Astrocyte (in vitro differentiated cells and primary cell): ENCODE measurements around the gene RIPOR3. TPM values are rescaled to one million over a fixed set of nuclear protein-coding genes. Genes with fewer than 3 reads are reported as not detected.

Experiments used
- DNase-seq: peaks from one replicate; pipeline ENCODE4 v3.0.0-alpha.2; 2010; ENCODE audit warnings: low read depth
- FAIRE-seq: peaks from 2 replicates; lab custom pipeline; 2011; peaks lifted over from hg19 to GRCh38; lab: Jason Lieb, UNC
- H2AFZ ChIP-seq: 2 replicates; pipeline ENCODE4 v1.6.0; 2012; ENCODE audit warnings: low read depth, low read length, inconsistent platforms
- H3K27ac ChIP-seq: 2 replicates; pipeline ENCODE4 v1.5.1; 2011; ENCODE audit warnings: low read depth, low read length, inconsistent platforms
- H3K27me3 ChIP-seq: 2 replicates; pipeline ENCODE4 v1.6.0; 2011; ENCODE audit warnings: low read length, inconsistent platforms; ENCODE audit not compliant: insufficient read depth
- H3K36me3 ChIP-seq: 2 replicates; pipeline ENCODE4 v1.5.1; 2011; ENCODE audit warnings: low read length, inconsistent platforms; ENCODE audit not compliant: insufficient read depth
- H3K4me1 ChIP-seq: 2 replicates; pipeline ENCODE4 v1.5.1; 2011; ENCODE audit warnings: low read length, inconsistent platforms; ENCODE audit not compliant: insufficient read depth
- H3K4me2 ChIP-seq: 2 replicates; pipeline ENCODE4 v1.6.0; 2012; ENCODE audit warnings: low read length, inconsistent platforms
- H3K4me3 ChIP-seq: 2 replicates; pipeline ENCODE4 v1.5.1; 2011; ENCODE audit warnings: low read depth, mild to moderate bottlenecking, low read length, inconsistent platforms; ENCODE audit not compliant: insufficient read depth
- H3K79me2 ChIP-seq: 2 replicates; pipeline ENCODE4 v1.6.0; 2012; ENCODE audit warnings: mild to moderate bottlenecking, low read length, inconsistent platforms; ENCODE audit not compliant: insufficient read depth
- H3K9ac ChIP-seq: 2 replicates; pipeline ENCODE4 v1.6.0; 2012; ENCODE audit warnings: mild to moderate bottlenecking, low read length, inconsistent platforms
- H3K9me3 ChIP-seq: 2 replicates; pipeline ENCODE4 v1.5.1; 2012; ENCODE audit warnings: low read depth, mild to moderate bottlenecking, low read length, inconsistent platforms; ENCODE audit not compliant: insufficient read depth
- H4K20me1 ChIP-seq: 2 replicates; pipeline ENCODE4 v1.6.0; 2012; ENCODE audit warnings: low read length, inconsistent platforms; ENCODE audit not compliant: insufficient read depth
- H3K27ac Mint-ChIP-seq: one replicate; pipeline ENCODE4 v1.8.0; 2021; ENCODE audit warnings: mild to moderate bottlenecking, mixed read lengths; ENCODE audit not compliant: unreplicated experiment
- H3K27me3 Mint-ChIP-seq: one replicate; pipeline ENCODE4 v1.8.0; 2021; ENCODE audit warnings: low read depth, mixed read lengths; ENCODE audit not compliant: unreplicated experiment
- H3K36me3 Mint-ChIP-seq: one replicate; pipeline ENCODE4 v1.8.0; 2021; ENCODE audit warnings: low read depth, mixed read lengths; ENCODE audit not compliant: unreplicated experiment
- H3K4me1 Mint-ChIP-seq: one replicate; pipeline ENCODE4 v1.8.0; 2021; ENCODE audit warnings: low read depth, mixed read lengths; ENCODE audit not compliant: unreplicated experiment
- H3K4me3 Mint-ChIP-seq: one replicate; pipeline ENCODE4 v1.8.0; 2021; ENCODE audit warnings: mild to moderate bottlenecking, moderate library complexity, mixed read lengths; ENCODE audit not compliant: unreplicated experiment
- H3K9me3 Mint-ChIP-seq: one replicate; pipeline ENCODE4 v1.8.0; 2021; ENCODE audit warnings: mild to moderate bottlenecking, mixed read lengths; ENCODE audit not compliant: unreplicated experiment
- CTCF ChIP-seq: IDR thresholded peaks from 2 replicates; pipeline ENCODE4 v1.5.1; 2011; ENCODE audit warnings: low read depth, mild to moderate bottlenecking, inconsistent platforms, low read length, moderate library complexity; ENCODE audit not compliant: insufficient read depth
- EZH2 ChIP-seq: IDR thresholded peaks from 2 replicates; pipeline ENCODE4 v1.6.1; 2012; ENCODE audit warnings: mild to moderate bottlenecking, low read length, inconsistent platforms; ENCODE audit not compliant: insufficient read depth
- total RNA-seq: library from RNA; stranded (reverse); gene quantifications from 2 replicates; pipeline ENCODE4 v1.2.1, GENCODE V29; 2021

Gene RIPOR3
- total RNA-seq, 1 donor from 2014 or later: 0.39 TPM

- FAIRE-seq (no peak), DNase-seq (no peak)
- Histone ChIP-seq H3K4me1 (peaks cover 8% of the 10 kb centered on the region), H4K20me1 (peaks cover 29% of the 10 kb centered on the region), H3K36me3 (peaks cover 2% of the 10 kb centered on the region), H3K27ac (no peak overlapping the region), H3K9me3 (no peaks in the 10 kb centered on the region), H3K4me3 (no peak overlapping the region), H3K4me2 (no peak overlapping the region), H2AFZ (no peak overlapping the region), H3K9ac (no peak overlapping the region), H3K79me2 (no peaks in the 10 kb centered on the region), H3K27me3 (no peaks in the 10 kb centered on the region)
- Mint-ChIP-seq H3K9me3 (no peaks in the 10 kb centered on the region), H3K36me3 (peaks cover 5% of the 10 kb centered on the region), H3K4me3 (no peak overlapping the region), H3K27ac (no peak overlapping the region), H3K4me1 (peaks cover 6% of the 10 kb centered on the region), H3K27me3 (peaks cover 4% of the 10 kb centered on the region)
- no peak for TF ChIP-seq CTCF
- TF ChIP-seq EZH2: no peak
These were observed 96.5 kb downstream of the RIPOR3 start for GRCh38 chr20:50594591-50595432.

GRCh38 chr20:50594231-50594590 is 97.1 kb downstream of the RIPOR3 start:
- no peak overlapping the region for H3K27ac ChIP-seq
- Mint-ChIP-seq H3K9me3 (no peaks in the 10 kb centered on the region), H3K27me3 (peaks cover under 1% of the 10 kb centered on the region), H3K4me3 (no peak overlapping the region), H3K27ac (peak overlapping the region; percentile 18), H3K4me1 (peaks cover 6% of the 10 kb centered on the region), H3K36me3 (peaks cover 5% of the 10 kb centered on the region)
- no peak overlapping the region for H3K4me3 ChIP-seq
- no peak overlapping the region for H2AFZ ChIP-seq
- no peak overlapping the region for H3K9ac ChIP-seq
- H3K4me1 ChIP-seq: peaks cover 8% of the 10 kb centered on the region
- no peak for DNase-seq
- H3K36me3 ChIP-seq: peaks cover 2% of the 10 kb centered on the region
- H3K27me3 ChIP-seq: no peaks in the 10 kb centered on the region
- no peaks in the 10 kb centered on the region for H3K79me2 ChIP-seq
- H3K9me3 ChIP-seq: no peaks in the 10 kb centered on the region
- no peak for FAIRE-seq
- H3K4me2 ChIP-seq: no peak overlapping the region
- TF ChIP-seq CTCF (no peak), EZH2 (no peak)
- peaks cover 29% of the 10 kb centered on the region for H4K20me1 ChIP-seq

DNA sequence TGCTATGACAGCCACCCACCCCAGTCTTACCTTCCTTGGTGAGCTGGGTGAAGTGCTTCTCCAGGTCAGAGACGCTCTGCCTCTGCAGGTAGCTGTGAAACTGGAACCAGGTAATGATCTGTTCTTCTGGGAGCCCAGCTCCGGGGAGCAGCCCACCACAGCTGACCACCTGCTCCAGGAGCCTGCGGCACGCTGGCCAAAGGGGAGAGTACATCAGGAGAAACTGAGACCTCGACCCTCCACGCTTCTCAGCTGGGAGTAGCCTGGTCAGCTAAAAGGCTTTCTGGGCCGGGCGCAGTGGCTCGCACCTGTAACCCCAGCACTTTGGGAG is 98.4 kb downstream of the RIPOR3 start:
- peaks cover 34% of the 10 kb centered on the region for H4K20me1 ChIP-seq
- H3K9me3 ChIP-seq: no peaks in the 10 kb centered on the region
- peaks cover 2% of the 10 kb centered on the region for H3K36me3 ChIP-seq
- no peak overlapping the region for H3K9ac ChIP-seq
- Mint-ChIP-seq H3K4me1 (peaks cover 6% of the 10 kb centered on the region), H3K36me3 (peaks cover 6% of the 10 kb centered on the region), H3K4me3 (no peak overlapping the region), H3K27ac (no peak overlapping the region), H3K27me3 (no peaks in the 10 kb centered on the region), H3K9me3 (no peaks in the 10 kb centered on the region)
- no peak for DNase-seq
- no peak overlapping the region for H3K4me2 ChIP-seq
- H3K4me3 ChIP-seq: no peak overlapping the region
- no peak for TF ChIP-seq EZH2
- TF ChIP-seq CTCF: no peak
- FAIRE-seq: no peak
- H2AFZ ChIP-seq: no peak overlapping the region
- H3K4me1 ChIP-seq: peaks cover 8% of the 10 kb centered on the region
- H3K27me3 ChIP-seq: no peaks in the 10 kb centered on the region
- H3K79me2 ChIP-seq: no peaks in the 10 kb centered on the region
- H3K27ac ChIP-seq: no peak overlapping the region
